H1 (cell line): ENCODE data around the gene FAM76A. TPM values are rescaled to one million over a fixed set of nuclear protein-coding genes. Genes with fewer than 3 reads are reported as not detected.

Experiments used
- CBX8 ChIP-seq: fragments of 300-800, 300-1000 bp; sonication (generic); IDR thresholded peaks from 2 replicates; pipeline ENCODE4 v1.7.1; 2016; ENCODE audit warnings: low read depth, low read length, borderline replicate concordance
- CREB1 ChIP-seq: IDR thresholded peaks from 2 replicates; pipeline ENCODE4 v1.6.1; 2012; ENCODE audit warnings: inconsistent platforms
- CTBP2 ChIP-seq: IDR thresholded peaks from 2 replicates; pipeline ENCODE4 v1.7.0; 2011; ENCODE audit warnings: borderline replicate concordance, mild to moderate bottlenecking, moderate library complexity, mixed read lengths, low read length; ENCODE audit not compliant: insufficient read depth, insufficient read length
- HDAC2 ChIP-seq, 2 experiments: fragments of 300-600 bp in 1 of 2; sonication (generic) in 1 of 2; IDR thresholded peaks; 2 replicates each; pipeline ENCODE4 v1.6.1; 2011 to 2012; ENCODE audit warnings: low read depth in 2 of 2, low read length in 2 of 2, mild to moderate bottlenecking in 2 of 2, moderate library complexity in 2 of 2, borderline replicate concordance in 1 of 2, inconsistent platforms in 1 of 2
- SIN3A ChIP-seq, 2 experiments: IDR thresholded peaks in 1 of 2; conservative IDR thresholded peaks in 1 of 2; 2 replicates each; pipeline ENCODE4 v1.6.1; 2011 to 2012; ENCODE audit warnings: low read length in 2 of 2, improper control_type of control experiment in 1 of 2, low read depth in 1 of 2, mild to moderate bottlenecking in 1 of 2
- USF2 ChIP-seq: IDR thresholded peaks from 2 replicates; pipeline ENCODE4 v1.6.1; 2011; ENCODE audit warnings: low read length, improper control_type of control experiment
- polyA plus RNA-seq, 7 experiments: library from polyadenylated mRNA; depleted of rRNA in 3 of 7; stranded (reverse) in 5 of 7; unstranded in 2 of 7; fragments of >200 nt in 5 of 7; fragments of 200-250 nt in 2 of 7; gene quantifications; 1 replicate in 5 of 7; 2 replicates in 1 of 7; 4 replicates in 1 of 7; pipeline versions ENCODE4 v1.2.1 to v1.2.3, GENCODE V29; 2011 to 2013; ENCODE audit warnings: missing spikeins in 2 of 7, mixed read lengths in 2 of 7
- total RNA-seq: library from RNA; stranded (reverse); fragmentation: NEBNext Ultra II Directional; extraction: Animal tissue kit (Norgen Biotek cat#: 25700); gene quantifications from 2 replicates; pipeline ENCODE4 v1.2.1, GENCODE V29; 2021

FAM76A gene
- total and polyA plus RNA-seq, 2 of the 8 experiments (the other 6 are each of a cell fraction or from before 2014, with no cell fraction given) = 3.4 to 16.2 TPM

DNA sequence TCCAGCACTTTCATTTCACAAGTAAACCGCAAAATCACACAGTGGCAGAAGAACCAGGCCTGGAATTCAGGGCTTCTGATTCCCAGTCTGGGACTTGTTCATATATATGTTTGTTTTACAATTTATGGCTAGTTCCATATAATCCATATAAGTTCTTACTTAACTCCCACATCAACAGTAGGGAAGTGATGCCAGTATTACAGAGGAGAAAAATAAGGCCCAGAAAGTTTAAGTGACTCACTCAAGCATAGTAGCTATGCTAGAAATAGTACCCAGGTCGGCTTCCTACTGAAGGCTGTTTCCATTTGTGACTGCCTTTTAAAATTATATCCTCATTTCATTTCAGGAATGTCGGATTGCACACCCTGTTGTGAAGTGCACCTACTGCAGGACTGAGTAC, 1.4 kb downstream of the FAM76A start (continued):
- TF ChIP-seq HDAC2 (IDR thresholded peaks at IDR 0.05; ENCODE audit: borderline replicate concordance in 1 of 2, low read depth in 2 of 2, low read length in 2 of 2) (no peak), CTBP2 (no peak), CREB1 (no peak), USF2 (no peak), SIN3A (conservative IDR thresholded peaks at IDR 0.05 in 1 of 2, IDR thresholded peaks at IDR 0.05 in 1 of 2; ENCODE audit: low read depth in 1 of 2, low read length in 2 of 2) (no peak), CBX8 (no peak)
